Fibroblast of villous mesenchyme (primary cell): ENCODE measurements around the gene CSTA. TPM values are rescaled to one million over a fixed set of nuclear protein-coding genes. Genes with fewer than 3 reads are reported as not detected.

Source experiments
- DNase-seq: peaks from one replicate; pipeline ENCODE4 v3.0.0-alpha.2; 2010; ENCODE audit warnings: low read depth
- H3K4me3 ChIP-seq: 2 replicates; pipeline ENCODE4 v1.5.1; 2011; ENCODE audit warnings: low read depth, mild to moderate bottlenecking, low read length
- CTCF ChIP-seq: IDR thresholded peaks from 2 replicates; pipeline ENCODE4 v1.5.1; 2012; ENCODE audit warnings: low read depth, mild to moderate bottlenecking, low read length; ENCODE audit not compliant: insufficient read depth
- total RNA-seq: library from RNA; depleted of rRNA; stranded (reverse); fragments of >200 nt; gene quantifications from 2 replicates; pipeline ENCODE4 v1.2.3, GENCODE V29; 2012

CSTA gene
- total RNA-seq, 1 donor, result not detected

GRCh38 chr3:122298239-122298638 is 26.8 kb upstream of the CSTA start:
- no peak overlapping the region for H3K4me3 ChIP-seq
- no peak for TF ChIP-seq CTCF
- no peak for DNase-seq

- TF ChIP-seq CTCF, result no peak
- no peak for DNase-seq
- H3K4me3 ChIP-seq, result no peak overlapping the region
Observed at GRCh38 chr3:122299215-122299614, 25.8 kb upstream of the CSTA start.

GRCh38 chr3:122299872-122300460 is 25.1 kb upstream of the CSTA start:
- TF ChIP-seq CTCF, result peak; percentile 59
- no peak overlapping the region for H3K4me3 ChIP-seq
- peak; percentile 14 for DNase-seq

GRCh38 chr3:122301063-122301462 is 24.0 kb upstream of the CSTA start:
- DNase-seq, result no peak
- no peak for TF ChIP-seq CTCF
- no peak overlapping the region for H3K4me3 ChIP-seq

- DNase-seq, result no peak
- peak; percentile 12 for TF ChIP-seq CTCF
- no peak overlapping the region for H3K4me3 ChIP-seq
Observed at GRCh38 chr3:122305818-122306621, 19.0 kb upstream of the CSTA start.

- H3K4me3 ChIP-seq, result no peak overlapping the region
- no peak for TF ChIP-seq CTCF
- DNase-seq, result no peak
Observed at GRCh38 chr3:122306622-122306953, 18.5 kb upstream of the CSTA start.
